ENCODE results near the gene BOLA1.
A peak's percentile ranks its signal among the peaks of the same experiment; 100 is the strongest.

Gene BOLA1

GRCh38 chr1:149936170-149936991 is 37.0 kb downstream of the BOLA1 start, which contains the start of gene MTMR11:
TSS of gene MTMR11 (minus strand) at chr1:149936879. CDS start at chr1:149936647, 232 bp downstream.
- peaks cover 6% of the 10 kb centered on the region; the same call in 1 of the 2 replicates for H3K4me1 ChIP-seq (ENCODE audit: control insufficient read depth, insufficient read depth, low read length)
- TF ChIP-seq ZFP41 (tag by site-specific recombination; IDR thresholded peaks at IDR 0.05; ENCODE audit: borderline replicate concordance): no peak
- TF ChIP-seq, protein P1, sequence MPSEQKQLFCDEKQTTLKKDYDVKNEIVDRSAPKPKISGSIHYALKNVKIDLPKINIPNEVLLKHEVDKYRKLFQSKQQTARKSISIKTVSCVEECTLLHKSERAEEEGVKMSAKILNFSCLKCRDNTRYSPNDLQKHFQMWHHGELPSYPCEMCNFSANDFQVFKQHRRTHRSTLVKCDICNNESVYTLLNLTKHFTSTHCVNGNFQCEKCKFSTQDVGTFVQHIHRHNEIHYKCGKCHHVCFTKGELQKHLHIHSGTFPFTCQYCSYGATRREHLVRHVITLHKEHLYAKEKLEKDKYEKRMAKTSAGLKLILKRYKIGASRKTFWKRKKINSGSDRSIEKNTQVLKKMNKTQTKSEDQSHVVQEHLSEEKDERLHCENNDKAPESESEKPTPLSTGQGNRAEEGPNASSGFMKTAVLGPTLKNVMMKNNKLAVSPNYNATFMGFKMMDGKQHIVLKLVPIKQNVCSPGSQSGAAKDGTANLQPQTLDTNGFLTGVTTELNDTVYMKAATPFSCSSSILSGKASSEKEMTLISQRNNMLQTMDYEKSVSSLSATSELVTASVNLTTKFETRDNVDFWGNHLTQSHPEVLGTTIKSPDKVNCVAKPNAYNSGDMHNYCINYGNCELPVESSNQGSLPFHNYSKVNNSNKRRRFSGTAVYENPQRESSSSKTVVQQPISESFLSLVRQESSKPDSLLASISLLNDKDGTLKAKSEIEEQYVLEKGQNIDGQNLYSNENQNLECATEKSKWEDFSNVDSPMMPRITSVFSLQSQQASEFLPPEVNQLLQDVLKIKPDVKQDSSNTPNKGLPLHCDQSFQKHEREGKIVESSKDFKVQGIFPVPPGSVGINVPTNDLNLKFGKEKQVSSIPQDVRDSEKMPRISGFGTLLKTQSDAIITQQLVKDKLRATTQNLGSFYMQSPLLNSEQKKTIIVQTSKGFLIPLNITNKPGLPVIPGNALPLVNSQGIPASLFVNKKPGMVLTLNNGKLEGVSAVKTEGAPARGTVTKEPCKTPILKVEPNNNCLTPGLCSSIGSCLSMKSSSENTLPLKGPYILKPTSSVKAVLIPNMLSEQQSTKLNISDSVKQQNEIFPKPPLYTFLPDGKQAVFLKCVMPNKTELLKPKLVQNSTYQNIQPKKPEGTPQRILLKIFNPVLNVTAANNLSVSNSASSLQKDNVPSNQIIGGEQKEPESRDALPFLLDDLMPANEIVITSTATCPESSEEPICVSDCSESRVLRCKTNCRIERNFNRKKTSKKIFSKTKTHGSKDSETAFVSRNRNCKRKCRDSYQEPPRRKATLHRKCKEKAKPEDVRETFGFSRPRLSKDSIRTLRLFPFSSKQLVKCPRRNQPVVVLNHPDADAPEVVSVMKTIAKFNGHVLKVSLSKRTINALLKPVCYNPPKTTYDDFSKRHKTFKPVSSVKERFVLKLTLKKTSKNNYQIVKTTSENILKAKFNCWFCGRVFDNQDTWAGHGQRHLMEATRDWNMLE (tag by site-specific recombination; conservative IDR thresholded peaks at IDR 0.05; ENCODE audit: low read depth): no peak
- TF ChIP-seq ZSCAN18 (tag by site-specific recombination; IDR thresholded peaks at IDR 0.05): no peak
- no peak for TF ChIP-seq ZFP3 (tag by site-specific recombination; IDR thresholded peaks at IDR 0.05; ENCODE audit: low read depth)
- no peak for TF ChIP-seq ZNF792 (tag by site-specific recombination; IDR thresholded peaks at IDR 0.05)
- peak; percentile 40; the same call in 1 of the 2 replicates for TF ChIP-seq ZBTB6 (tag by site-specific recombination; IDR thresholded peaks at IDR 0.05)
- TF ChIP-seq, protein P2, sequence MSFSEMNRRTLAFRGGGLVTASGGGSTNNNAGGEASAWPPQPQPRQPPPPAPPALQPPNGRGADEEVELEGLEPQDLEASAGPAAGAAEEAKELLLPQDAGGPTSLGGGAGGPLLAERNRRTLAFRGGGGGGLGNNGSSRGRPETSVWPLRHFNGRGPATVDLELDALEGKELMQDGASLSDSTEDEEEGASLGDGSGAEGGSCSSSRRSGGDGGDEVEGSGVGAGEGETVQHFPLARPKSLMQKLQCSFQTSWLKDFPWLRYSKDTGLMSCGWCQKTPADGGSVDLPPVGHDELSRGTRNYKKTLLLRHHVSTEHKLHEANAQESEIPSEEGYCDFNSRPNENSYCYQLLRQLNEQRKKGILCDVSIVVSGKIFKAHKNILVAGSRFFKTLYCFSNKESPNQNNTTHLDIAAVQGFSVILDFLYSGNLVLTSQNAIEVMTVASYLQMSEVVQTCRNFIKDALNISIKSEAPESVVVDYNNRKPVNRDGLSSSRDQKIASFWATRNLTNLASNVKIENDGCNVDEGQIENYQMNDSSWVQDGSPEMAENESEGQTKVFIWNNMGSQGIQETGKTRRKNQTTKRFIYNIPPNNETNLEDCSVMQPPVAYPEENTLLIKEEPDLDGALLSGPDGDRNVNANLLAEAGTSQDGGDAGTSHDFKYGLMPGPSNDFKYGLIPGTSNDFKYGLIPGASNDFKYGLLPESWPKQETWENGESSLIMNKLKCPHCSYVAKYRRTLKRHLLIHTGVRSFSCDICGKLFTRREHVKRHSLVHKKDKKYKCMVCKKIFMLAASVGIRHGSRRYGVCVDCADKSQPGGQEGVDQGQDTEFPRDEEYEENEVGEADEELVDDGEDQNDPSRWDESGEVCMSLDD (tag by site-specific recombination; IDR thresholded peaks at IDR 0.05): 0 out of 2 replicates have a peak, but pooled peaks have one; percentile 27
- TF ChIP-seq ZNF221 (tag by site-specific recombination; IDR thresholded peaks at IDR 0.05; ENCODE audit: borderline replicate concordance): no peak
- no peak for TF ChIP-seq TCF7L2 (IDR thresholded peaks at IDR 0.05; ENCODE audit: borderline replicate concordance, low read depth, low read length)
- no peak for TF ChIP-seq ZIC2 (tag by site-specific recombination; IDR thresholded peaks at IDR 0.05)
- peak; percentile 45; the same call in 1 of the 2 replicates for TF ChIP-seq GLIS2 (tag by site-specific recombination; IDR thresholded peaks at IDR 0.05)
- TF ChIP-seq, protein P3, sequence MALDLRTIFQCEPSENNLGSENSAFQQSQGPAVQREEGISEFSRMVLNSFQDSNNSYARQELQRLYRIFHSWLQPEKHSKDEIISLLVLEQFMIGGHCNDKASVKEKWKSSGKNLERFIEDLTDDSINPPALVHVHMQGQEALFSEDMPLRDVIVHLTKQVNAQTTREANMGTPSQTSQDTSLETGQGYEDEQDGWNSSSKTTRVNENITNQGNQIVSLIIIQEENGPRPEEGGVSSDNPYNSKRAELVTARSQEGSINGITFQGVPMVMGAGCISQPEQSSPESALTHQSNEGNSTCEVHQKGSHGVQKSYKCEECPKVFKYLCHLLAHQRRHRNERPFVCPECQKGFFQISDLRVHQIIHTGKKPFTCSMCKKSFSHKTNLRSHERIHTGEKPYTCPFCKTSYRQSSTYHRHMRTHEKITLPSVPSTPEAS (tag by site-specific recombination; IDR thresholded peaks at IDR 0.05): no peak
- peak; percentile 89 for TF ChIP-seq ZBTB17 (tag by site-specific recombination; IDR thresholded peaks at IDR 0.05)
- TF ChIP-seq, protein P4, sequence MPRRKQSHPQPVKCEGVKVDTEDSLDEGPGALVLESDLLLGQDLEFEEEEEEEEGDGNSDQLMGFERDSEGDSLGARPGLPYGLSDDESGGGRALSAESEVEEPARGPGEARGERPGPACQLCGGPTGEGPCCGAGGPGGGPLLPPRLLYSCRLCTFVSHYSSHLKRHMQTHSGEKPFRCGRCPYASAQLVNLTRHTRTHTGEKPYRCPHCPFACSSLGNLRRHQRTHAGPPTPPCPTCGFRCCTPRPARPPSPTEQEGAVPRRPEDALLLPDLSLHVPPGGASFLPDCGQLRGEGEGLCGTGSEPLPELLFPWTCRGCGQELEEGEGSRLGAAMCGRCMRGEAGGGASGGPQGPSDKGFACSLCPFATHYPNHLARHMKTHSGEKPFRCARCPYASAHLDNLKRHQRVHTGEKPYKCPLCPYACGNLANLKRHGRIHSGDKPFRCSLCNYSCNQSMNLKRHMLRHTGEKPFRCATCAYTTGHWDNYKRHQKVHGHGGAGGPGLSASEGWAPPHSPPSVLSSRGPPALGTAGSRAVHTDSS (tag by site-specific recombination; IDR thresholded peaks at IDR 0.05): peak; percentile 26; the same call in 1 of the 2 replicates
- TF ChIP-seq PATZ1 (tag by site-specific recombination; IDR thresholded peaks at IDR 0.05): peak; percentile 61; the same call in 1 of the 2 replicates
- TF ChIP-seq SP3 (tag by site-specific recombination; IDR thresholded peaks at IDR 0.05): peak; percentile 9
- peak; percentile 64 for TF ChIP-seq ZBTB48 (tag by site-specific recombination; IDR thresholded peaks at IDR 0.05)
- TF ChIP-seq YY2 (tag by site-specific recombination; IDR thresholded peaks at IDR 0.05): no peak
- no peak for TF ChIP-seq ZNF292 (tag by site-specific recombination; IDR thresholded peaks at IDR 0.05; ENCODE audit: borderline replicate concordance, low read depth)

More at GRCh38 chr1:149936170-149936991, 37.0 kb downstream of the BOLA1 start, which contains the start of gene MTMR11:
- ChIA-PET POLR2A (interaction anchor here (0.7 to 4.3 kb wide), 4 partner anchors 8 to 130 kb away, joined by 3 to 48 read pairs (median 14); partner anchors contain the start of gene SF3B4), CTCF (interaction anchor here (0.8 to 1.4 kb wide), 2 partner anchors 48 to 71 kb away, joined by 4 read pairs; a partner anchor contains a TSS)
- peaks cover 0 to 24% of the 10 kb centered on the region in 2 experiments; a peak in 1 of 3 replicates for H3K36me3 ChIP-seq (ENCODE audit: control insufficient read depth in 2 of 2, insufficient read depth in 1 of 2, low read length in 2 of 2)
- no peaks in the 10 kb centered on the region for H3K9me3 ChIP-seq (ENCODE audit: control insufficient read depth, insufficient read depth, low read depth, low read length)
- peak within 1 kb of the TSS; percentile 33 for H3K27ac ChIP-seq (ENCODE audit: extremely low read depth, low read depth, low read length)
- H3K4me3 ChIP-seq (ENCODE audit: low read depth, low read length): peak within 1 kb of the TSS; percentile 57

All from HEK293 (cell line).